Calu3 (cell line): ENCODE measurements around the gene UBE2J2. TPM values are rescaled to one million over a fixed set of nuclear protein-coding genes. Genes with fewer than 3 reads are reported as not detected.

Experiments
- BruUV-seq: library from RNA; stranded (reverse); fragments of 400-500 nt; replicated peaks from 2 replicates; lab custom pipeline; 2021; lab: Mats Ljungman, UMichigan
- CTCF ChIA-PET: fragments of 300-600 bp; sonication (Branson Sonifier 250); formaldehyde crosslinking; loops from one replicate; lab custom pipeline; 2022; ENCODE audit warnings: antibody characterized with exemption; lab: Charles Lee
- DNase-seq: peaks from one replicate; pipeline ENCODE4 v3.0.0; 2022
- H3K27ac Mint-ChIP-seq: one replicate; pipeline ENCODE4 v1.8.0; 2022; ENCODE audit warnings: mixed read lengths; ENCODE audit not compliant: unreplicated experiment
- H3K27me3 Mint-ChIP-seq: one replicate; pipeline ENCODE4 v1.8.0; 2022; ENCODE audit warnings: mixed read lengths; ENCODE audit not compliant: unreplicated experiment
- H3K36me3 Mint-ChIP-seq: one replicate; pipeline ENCODE4 v1.8.0; 2022; ENCODE audit warnings: mild to moderate bottlenecking, moderate library complexity, mixed read lengths; ENCODE audit not compliant: insufficient read depth, unreplicated experiment
- H3K4me1 Mint-ChIP-seq: one replicate; pipeline ENCODE4 v1.8.0; 2022; ENCODE audit warnings: mild to moderate bottlenecking, low read depth, mixed read lengths; ENCODE audit not compliant: unreplicated experiment
- H3K4me3 Mint-ChIP-seq: one replicate; pipeline ENCODE4 v1.8.0; 2022; ENCODE audit warnings: mild to moderate bottlenecking, low read depth, moderate library complexity, mixed read lengths; ENCODE audit not compliant: unreplicated experiment
- H3K9me3 Mint-ChIP-seq: one replicate; pipeline ENCODE4 v1.8.0; 2022; ENCODE audit warnings: low read depth, mixed read lengths; ENCODE audit not compliant: unreplicated experiment
- intact Hi-C: fragments of 100-400 bp; cut with micrococcal nuclease; formaldehyde crosslinking; loops from one replicate; pipeline ENCODE4 v1.10.0; 2022; ENCODE audit not compliant: unreplicated experiment
- total RNA-seq: library from RNA; stranded (reverse); gene quantifications from 2 replicates; pipeline ENCODE4 v1.2.3, GENCODE V29; 2022
- TF ChIP-seq, protein P1 (sequence below): fragments of 200-600 bp; IDR thresholded peaks from one replicate; pipeline ENCODE4 v1.8.0; 2022; ENCODE audit warnings: antibody characterized with exemption; ENCODE audit not compliant: unreplicated experiment

UBE2J2 gene
- total RNA-seq, 1 experiment from 2014 or later, result 45.6 TPM

DNA sequence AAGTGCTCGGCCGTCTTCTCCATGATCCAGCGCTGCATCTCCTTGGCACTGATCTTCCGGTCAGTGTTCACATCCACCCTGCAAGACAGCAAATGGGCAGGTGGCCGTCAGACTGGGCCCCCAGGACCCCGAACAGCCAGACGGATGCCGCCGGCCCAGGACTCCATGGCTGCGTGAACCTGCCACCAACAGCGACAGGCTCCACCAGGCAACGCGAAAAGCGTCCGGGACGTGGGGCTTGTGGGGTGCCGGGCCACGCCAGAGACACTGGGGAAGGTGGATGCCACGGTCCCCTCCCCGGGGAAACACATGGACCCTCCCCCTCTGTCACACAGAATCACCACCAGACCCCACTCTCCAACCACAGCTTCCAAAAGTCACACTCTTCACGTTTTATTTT, 49.8 kb downstream of the UBE2J2 start:
- CTCF ChIA-PET, result interaction anchor here (1.2 kb wide), 1 partner anchor 67 kb away, joined by 3 read pairs; no protein-coding TSS in a partner anchor
- Mint-ChIP-seq H3K36me3 (peaks cover 47% of the 10 kb centered on the region), H3K27ac (no peak overlapping the region), H3K4me3 (no peak overlapping the region), H3K9me3 (no peaks in the 10 kb centered on the region), H3K4me1 (no peaks in the 10 kb centered on the region), H3K27me3 (no peaks in the 10 kb centered on the region)
- BruUV-seq, result no TSS peak
- no peak for DNase-seq
- TF ChIP-seq, protein P1, sequence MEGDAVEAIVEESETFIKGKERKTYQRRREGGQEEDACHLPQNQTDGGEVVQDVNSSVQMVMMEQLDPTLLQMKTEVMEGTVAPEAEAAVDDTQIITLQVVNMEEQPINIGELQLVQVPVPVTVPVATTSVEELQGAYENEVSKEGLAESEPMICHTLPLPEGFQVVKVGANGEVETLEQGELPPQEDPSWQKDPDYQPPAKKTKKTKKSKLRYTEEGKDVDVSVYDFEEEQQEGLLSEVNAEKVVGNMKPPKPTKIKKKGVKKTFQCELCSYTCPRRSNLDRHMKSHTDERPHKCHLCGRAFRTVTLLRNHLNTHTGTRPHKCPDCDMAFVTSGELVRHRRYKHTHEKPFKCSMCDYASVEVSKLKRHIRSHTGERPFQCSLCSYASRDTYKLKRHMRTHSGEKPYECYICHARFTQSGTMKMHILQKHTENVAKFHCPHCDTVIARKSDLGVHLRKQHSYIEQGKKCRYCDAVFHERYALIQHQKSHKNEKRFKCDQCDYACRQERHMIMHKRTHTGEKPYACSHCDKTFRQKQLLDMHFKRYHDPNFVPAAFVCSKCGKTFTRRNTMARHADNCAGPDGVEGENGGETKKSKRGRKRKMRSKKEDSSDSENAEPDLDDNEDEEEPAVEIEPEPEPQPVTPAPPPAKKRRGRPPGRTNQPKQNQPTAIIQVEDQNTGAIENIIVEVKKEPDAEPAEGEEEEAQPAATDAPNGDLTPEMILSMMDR, result no peak
- intact Hi-C loops, result no loop called here

DNA sequence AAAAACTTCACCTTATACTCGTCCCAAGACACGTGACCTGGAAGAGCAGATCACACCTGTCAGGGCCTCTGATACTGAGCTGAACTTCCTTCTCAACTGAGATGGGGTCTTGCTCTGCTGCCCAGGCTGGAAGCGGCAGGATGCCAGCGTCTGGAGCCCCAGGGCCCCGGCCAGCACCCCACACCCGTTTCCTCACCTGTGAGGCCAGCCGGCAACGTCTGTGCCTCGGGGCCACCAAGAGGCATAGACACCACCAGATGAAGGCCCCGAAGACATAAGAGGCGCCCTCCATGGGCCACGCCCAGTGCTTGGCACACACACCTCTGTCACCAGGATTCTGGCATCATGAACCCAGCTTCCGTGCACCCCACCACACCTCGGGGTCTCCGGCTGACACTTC, 50.3 kb downstream of the UBE2J2 start:
- Mint-ChIP-seq H3K36me3 (peaks cover 47% of the 10 kb centered on the region), H3K4me3 (no peak overlapping the region), H3K27ac (no peak overlapping the region), H3K27me3 (no peaks in the 10 kb centered on the region), H3K9me3 (no peaks in the 10 kb centered on the region), H3K4me1 (no peaks in the 10 kb centered on the region)
- TF ChIP-seq, protein P1, result no peak
- intact Hi-C loops, result no loop called here
- BruUV-seq, result no TSS peak
- CTCF ChIA-PET, result no interaction called here
- no peak for DNase-seq

DNA sequence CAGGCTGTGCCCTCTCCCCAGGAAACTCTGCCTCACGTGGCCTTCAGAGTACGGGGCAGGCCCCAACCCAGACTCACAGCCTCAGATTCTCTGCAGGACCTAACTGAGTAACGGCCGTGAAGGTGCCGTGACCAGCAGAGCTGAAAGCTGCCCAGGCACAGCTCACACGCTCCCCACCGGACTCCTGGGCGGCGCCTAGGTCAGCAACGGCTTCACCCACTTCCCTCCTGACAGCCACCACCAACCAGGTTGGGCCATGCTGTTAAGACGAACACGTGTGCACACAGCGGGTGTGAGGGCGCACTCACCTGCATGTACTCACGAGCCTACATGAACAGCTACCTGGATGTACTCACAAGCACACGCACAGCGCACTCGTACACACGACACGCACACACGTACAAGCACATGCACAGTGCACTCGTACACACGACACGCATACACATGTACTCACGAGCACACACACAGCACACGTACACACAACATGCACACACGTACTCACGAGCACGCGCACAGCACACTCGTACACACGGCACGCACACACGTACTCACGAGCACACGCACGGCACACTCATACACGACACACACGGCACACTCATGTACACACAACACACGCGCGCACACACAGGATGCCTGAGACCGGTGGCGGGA, 51.0 kb downstream of the UBE2J2 start:
- no TSS peak for BruUV-seq
- CTCF ChIA-PET, result no interaction called here
- no peaks in the 10 kb centered on the region for H3K9me3 Mint-ChIP-seq
- intact Hi-C loops, result no loop called here
- no peaks in the 10 kb centered on the region for H3K27me3 Mint-ChIP-seq
- TF ChIP-seq, protein P1, result no peak
- H3K27ac Mint-ChIP-seq, result no peak overlapping the region
- no peaks in the 10 kb centered on the region for H3K4me1 Mint-ChIP-seq
- no peak for DNase-seq
- no peak overlapping the region for H3K4me3 Mint-ChIP-seq
- H3K36me3 Mint-ChIP-seq, result peaks cover 47% of the 10 kb centered on the region

DNA sequence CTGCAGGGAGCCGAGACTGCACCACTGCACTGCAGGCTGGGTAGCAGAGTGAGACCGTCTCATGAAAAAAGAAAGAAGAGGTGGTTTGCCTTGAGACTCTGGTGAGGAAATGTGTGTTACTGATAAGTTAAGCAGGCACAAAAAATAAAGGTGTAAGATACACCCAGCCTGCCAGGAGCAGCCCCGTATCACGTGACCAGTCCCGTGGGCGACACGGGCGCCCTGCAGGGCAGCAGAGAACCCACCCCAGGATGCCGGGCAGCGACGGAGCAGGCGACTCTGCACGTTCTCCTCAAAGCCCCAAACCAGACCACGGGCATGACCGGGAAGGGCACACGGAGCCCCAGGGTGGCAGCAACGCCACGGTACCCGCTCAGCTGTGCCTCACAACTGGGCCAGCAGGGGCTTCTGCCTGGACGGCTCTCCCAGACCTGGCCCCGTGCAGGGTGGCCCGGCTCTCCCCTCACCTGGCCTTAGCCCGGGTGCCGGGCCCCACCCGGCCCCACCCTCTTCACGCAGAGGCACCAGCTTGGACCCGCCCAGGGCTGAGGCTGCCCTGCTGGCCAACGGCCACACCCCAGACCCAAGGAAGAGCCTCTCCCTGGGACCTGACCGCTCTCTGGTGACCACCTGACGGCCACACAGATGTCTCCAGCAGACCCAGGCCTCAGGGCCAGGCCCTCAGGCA, 51.6 kb downstream of the UBE2J2 start:
- no peaks in the 10 kb centered on the region for H3K4me1 Mint-ChIP-seq
- TF ChIP-seq, protein P1, result no peak
- no peaks in the 10 kb centered on the region for H3K27me3 Mint-ChIP-seq
- H3K36me3 Mint-ChIP-seq, result peaks cover 48% of the 10 kb centered on the region
- H3K27ac Mint-ChIP-seq, result no peak overlapping the region
- no TSS peak for BruUV-seq
- no peaks in the 10 kb centered on the region for H3K9me3 Mint-ChIP-seq
- no peak overlapping the region for H3K4me3 Mint-ChIP-seq
- CTCF ChIA-PET, result no interaction called here
- no peak for DNase-seq
- intact Hi-C loops, result no loop called here
